B cell (primary cell): ENCODE results near the gene JAKMIP2.

Experiments used
- CTCF ChIP-seq: fragments of 200-600 bp; IDR thresholded peaks from one replicate; pipeline ENCODE4 v1.8.0; 2022; ENCODE audit warnings: antibody characterized with exemption, mild to moderate bottlenecking
- EZH2 ChIP-seq: IDR thresholded peaks from 2 replicates; pipeline ENCODE4 v1.6.1; 2012; ENCODE audit warnings: borderline replicate concordance, low read depth, mild to moderate bottlenecking, moderate library complexity, low read length; ENCODE audit not compliant: insufficient read depth, poor library complexity, severe bottlenecking

DNA sequence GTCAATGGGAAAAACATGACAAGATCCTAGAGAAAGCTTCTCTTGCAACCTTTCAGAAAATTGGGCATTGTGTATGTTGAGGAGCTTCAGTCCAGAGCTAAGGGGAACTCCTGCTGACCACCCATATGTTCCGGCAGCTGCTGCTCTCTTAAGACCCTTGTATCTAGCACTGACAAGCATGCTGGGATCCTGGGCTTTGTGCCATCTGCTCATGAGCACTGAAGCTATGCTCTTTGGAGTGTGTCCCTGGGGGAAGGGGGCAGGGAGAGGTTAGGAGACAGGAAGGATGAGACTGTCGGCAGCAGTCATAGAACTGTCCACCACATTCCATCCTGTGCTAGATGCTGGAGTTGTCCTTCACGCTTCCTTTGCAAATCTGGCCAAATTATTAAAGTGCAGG lies 109.3 kb downstream of the JAKMIP2 start:
- TF ChIP-seq CTCF (no peak), EZH2 (no peak)
